Endothelial cell (in vitro differentiated cells): ENCODE data around the gene DDX41. TPM values are rescaled to one million over a fixed set of nuclear protein-coding genes. Genes with fewer than 3 reads are reported as not detected.
"Not testable (repeated sequence)": the region's sequence is repeated elsewhere in the genome, so short reads cannot be mapped to it uniquely, and the experiment has no call there.

Source experiments
- DNase-seq: peaks from one replicate; pipeline ENCODE4 v3.0.0; 2021; ENCODE audit warnings: low spot score
- H3K27ac Mint-ChIP-seq: one replicate; pipeline ENCODE4 v1.8.0; 2021; ENCODE audit warnings: mixed read lengths, inconsistent platforms; ENCODE audit not compliant: unreplicated experiment
- H3K27me3 Mint-ChIP-seq: one replicate; pipeline ENCODE4 v1.8.0; 2021; ENCODE audit warnings: mild to moderate bottlenecking, moderate library complexity, mixed read lengths, inconsistent platforms; ENCODE audit not compliant: unreplicated experiment
- H3K36me3 Mint-ChIP-seq: one replicate; pipeline ENCODE4 v1.8.0; 2021; ENCODE audit warnings: mild to moderate bottlenecking, low read depth, mixed read lengths, inconsistent platforms; ENCODE audit not compliant: unreplicated experiment
- H3K4me1 Mint-ChIP-seq: one replicate; pipeline ENCODE4 v1.8.0; 2021; ENCODE audit warnings: mild to moderate bottlenecking, mixed read lengths, inconsistent platforms; ENCODE audit not compliant: unreplicated experiment
- H3K4me3 Mint-ChIP-seq: one replicate; pipeline ENCODE4 v1.8.0; 2021; ENCODE audit warnings: mild to moderate bottlenecking, mixed read lengths, inconsistent platforms; ENCODE audit not compliant: unreplicated experiment
- H3K9me3 Mint-ChIP-seq: one replicate; pipeline ENCODE4 v1.8.0; 2021; ENCODE audit warnings: mixed read lengths, inconsistent platforms; ENCODE audit not compliant: unreplicated experiment
- long read RNA-seq: library from polyadenylated mRNA; unstranded; transcript quantifications from one replicate; pipeline ENCODE4 v2.0.0, GENCODE V29; 2020; ENCODE audit not compliant: unreplicated experiment
- total RNA-seq: library from RNA; stranded (reverse); fragmentation: NEBNext Ultra II Directional; extraction: Animal tissue kit (Norgen Biotek cat#: 25700); gene quantifications from one replicate; pipeline ENCODE4 v1.2.1, GENCODE V29; 2021; ENCODE audit not compliant: unreplicated experiment
- TF ChIP-seq, protein P1 (sequence below): fragments of 200-600 bp; sonication (generic); IDR thresholded peaks from one replicate; pipeline ENCODE4 v1.5.0; 2021; ENCODE audit warnings: antibody characterized with exemption; ENCODE audit not compliant: unreplicated experiment

DDX41 gene
- total RNA-seq: 125 TPM
- long read RNA-seq, transcript DDX41-208 (17 exons, 2,607 nt): minor isoform, 16 of 49 reads
- long read RNA-seq, transcript DDX41-201 (16 exons, 2,137 nt): major isoform, 18 of 49 reads
- long read RNA-seq, partial matches to known transcripts: 10 of 49 reads
- long read RNA-seq, other reads (novel, unspliced or antisense): 5 of 49 reads

DNA sequence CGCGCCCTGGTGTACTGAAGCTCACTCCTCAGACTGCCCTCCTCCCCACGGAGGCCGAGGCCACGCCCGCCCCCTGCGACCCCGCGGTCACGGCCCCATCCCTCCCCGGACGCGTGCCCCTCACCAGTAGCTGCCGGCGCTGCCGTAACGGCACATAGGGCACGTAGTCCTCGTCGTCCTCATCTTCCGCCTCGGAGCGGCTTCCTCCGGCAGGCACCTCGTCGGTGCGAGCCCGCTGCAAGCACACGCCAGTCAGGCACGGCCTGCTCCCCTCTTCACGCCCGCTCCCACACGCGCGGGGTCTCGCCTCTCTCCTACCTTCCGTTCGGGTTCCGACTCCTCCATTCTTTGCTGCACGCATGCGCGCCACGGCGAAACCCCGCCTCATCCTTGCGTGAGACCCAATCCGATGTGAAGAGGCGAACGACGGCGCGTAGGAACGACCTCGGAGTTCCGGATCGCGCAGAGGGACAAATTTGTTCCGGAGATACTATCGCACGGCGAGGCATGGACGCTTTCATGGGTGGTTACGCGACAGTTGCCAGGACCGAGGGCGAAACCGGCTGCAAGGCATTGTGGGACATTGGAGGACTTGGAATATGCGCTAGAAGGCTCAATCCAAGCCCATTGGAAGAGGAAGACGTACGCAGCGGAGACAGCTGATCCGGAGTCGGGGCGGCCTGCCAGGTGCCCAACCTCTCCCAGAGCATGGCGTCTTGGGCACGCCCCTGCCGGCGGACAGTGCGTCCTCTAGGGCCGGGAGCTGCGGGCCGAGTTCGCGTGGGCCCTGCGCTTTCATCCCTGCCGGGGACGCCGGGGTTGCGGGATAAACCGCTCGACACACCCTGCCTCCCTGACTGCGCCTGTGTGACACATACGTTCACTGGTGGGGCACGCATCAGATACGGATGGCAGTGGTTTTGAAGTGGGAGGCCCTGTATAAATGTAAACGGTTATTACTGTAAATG, at the start of gene DDX41:
TSS of gene DDX41 (minus strand) at position 361 of the 968 bp plus-strand sequence. CDS start at position 345, 16 bp downstream.
- no peaks in the 10 kb centered on the region for H3K9me3 Mint-ChIP-seq
- H3K4me1 Mint-ChIP-seq: peaks cover 18% of the 10 kb centered on the region
- H3K27me3 Mint-ChIP-seq: peaks cover 15% of the 10 kb centered on the region
- H3K27ac Mint-ChIP-seq: peak within 1 kb of the TSS; percentile 94
- peak within 1 kb of the TSS; percentile 100 for H3K4me3 Mint-ChIP-seq
- H3K36me3 Mint-ChIP-seq: peaks cover 48% of the 10 kb centered on the region
- TF ChIP-seq, protein P1, sequence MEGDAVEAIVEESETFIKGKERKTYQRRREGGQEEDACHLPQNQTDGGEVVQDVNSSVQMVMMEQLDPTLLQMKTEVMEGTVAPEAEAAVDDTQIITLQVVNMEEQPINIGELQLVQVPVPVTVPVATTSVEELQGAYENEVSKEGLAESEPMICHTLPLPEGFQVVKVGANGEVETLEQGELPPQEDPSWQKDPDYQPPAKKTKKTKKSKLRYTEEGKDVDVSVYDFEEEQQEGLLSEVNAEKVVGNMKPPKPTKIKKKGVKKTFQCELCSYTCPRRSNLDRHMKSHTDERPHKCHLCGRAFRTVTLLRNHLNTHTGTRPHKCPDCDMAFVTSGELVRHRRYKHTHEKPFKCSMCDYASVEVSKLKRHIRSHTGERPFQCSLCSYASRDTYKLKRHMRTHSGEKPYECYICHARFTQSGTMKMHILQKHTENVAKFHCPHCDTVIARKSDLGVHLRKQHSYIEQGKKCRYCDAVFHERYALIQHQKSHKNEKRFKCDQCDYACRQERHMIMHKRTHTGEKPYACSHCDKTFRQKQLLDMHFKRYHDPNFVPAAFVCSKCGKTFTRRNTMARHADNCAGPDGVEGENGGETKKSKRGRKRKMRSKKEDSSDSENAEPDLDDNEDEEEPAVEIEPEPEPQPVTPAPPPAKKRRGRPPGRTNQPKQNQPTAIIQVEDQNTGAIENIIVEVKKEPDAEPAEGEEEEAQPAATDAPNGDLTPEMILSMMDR: no peak
- DNase-seq: peak; percentile 91

DNA sequence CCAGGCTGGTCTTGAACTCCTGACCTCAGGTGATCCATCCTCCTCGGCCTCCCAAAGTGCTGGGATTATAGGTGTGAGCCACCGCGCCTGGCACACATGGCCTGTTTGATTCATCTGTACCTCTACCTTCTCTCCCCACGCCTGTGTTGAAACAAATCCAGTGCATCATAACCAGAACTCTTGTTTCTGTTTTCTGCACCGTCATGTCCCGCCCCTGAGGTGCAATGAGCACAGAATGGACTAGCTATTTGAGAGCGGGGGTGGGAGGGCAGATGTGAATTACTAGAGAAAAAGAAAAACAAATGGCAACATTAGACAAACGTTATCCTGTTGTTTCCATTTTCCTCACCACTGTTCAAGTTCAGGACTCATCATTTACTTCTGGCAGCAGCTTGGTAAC, 48.3 kb upstream of the DDX41 start:
- Mint-ChIP-seq H3K4me1 (peaks cover 3% of the 10 kb centered on the region), H3K27me3 (peaks cover 3% of the 10 kb centered on the region), H3K4me3 (no peak overlapping the region), H3K27ac (no peak overlapping the region), H3K36me3 (peaks cover 5% of the 10 kb centered on the region), H3K9me3 (no peaks in the 10 kb centered on the region)
- TF ChIP-seq, protein P1: no peak
- no peak for DNase-seq

DNA sequence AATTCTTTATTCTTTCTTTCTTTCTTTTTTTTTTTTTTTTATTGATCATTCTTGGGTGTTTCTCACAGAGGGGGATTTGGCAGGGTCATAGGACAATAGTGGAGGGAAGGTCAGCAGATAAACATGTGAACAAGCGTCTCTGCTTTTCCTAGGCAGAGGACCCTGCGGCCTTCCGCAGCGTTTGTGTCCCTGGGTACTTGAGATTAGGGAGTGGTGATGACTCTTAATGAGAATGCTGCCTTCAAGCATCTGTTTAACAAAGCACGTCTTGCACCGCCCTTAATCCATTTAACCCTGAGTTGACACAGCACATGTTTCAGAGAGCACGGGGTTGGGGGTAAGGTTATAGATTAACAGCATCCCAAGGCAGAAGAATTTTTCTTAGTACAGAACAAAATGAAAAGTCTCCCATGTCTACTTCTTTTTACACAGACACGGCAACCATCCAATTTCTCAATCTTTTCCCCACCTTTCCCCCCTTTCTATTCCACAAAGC, 42.7 kb upstream of the DDX41 start:
- DNase-seq, H3K27ac Mint-ChIP-seq, H3K9me3 Mint-ChIP-seq, H3K4me3 Mint-ChIP-seq, H3K4me1 Mint-ChIP-seq, H3K27me3 Mint-ChIP-seq: not testable (repeated sequence)
- H3K36me3 Mint-ChIP-seq: peaks cover 11% of the 10 kb centered on the region

DNA sequence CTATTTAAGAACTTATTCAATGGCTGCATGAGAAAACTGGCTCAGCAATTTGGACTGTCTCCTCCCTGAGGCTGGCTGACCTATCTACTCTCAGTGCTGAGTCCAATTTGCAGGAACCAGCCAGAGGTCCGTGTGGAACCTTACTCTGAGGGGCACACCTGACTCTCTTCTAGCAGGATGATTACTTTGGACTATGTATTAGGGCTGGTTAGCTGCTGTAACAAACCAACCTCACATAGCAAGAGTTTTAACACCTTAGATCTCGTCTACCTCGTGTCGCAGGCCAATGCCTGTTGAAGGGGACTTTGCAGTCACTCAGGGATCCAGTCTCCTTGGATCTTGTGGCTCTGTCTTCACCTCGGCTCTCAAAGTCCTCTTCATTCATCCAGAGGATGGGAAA, 41.0 kb upstream of the DDX41 start:
- H3K4me3 Mint-ChIP-seq: no peak overlapping the region
- no peak overlapping the region for H3K27ac Mint-ChIP-seq
- H3K9me3 Mint-ChIP-seq: no peaks in the 10 kb centered on the region
- peaks cover 12% of the 10 kb centered on the region for H3K36me3 Mint-ChIP-seq
- DNase-seq: no peak
- TF ChIP-seq, protein P1: no peak
- peaks cover 12% of the 10 kb centered on the region for H3K4me1 Mint-ChIP-seq
- H3K27me3 Mint-ChIP-seq: peaks cover 5% of the 10 kb centered on the region

DNA sequence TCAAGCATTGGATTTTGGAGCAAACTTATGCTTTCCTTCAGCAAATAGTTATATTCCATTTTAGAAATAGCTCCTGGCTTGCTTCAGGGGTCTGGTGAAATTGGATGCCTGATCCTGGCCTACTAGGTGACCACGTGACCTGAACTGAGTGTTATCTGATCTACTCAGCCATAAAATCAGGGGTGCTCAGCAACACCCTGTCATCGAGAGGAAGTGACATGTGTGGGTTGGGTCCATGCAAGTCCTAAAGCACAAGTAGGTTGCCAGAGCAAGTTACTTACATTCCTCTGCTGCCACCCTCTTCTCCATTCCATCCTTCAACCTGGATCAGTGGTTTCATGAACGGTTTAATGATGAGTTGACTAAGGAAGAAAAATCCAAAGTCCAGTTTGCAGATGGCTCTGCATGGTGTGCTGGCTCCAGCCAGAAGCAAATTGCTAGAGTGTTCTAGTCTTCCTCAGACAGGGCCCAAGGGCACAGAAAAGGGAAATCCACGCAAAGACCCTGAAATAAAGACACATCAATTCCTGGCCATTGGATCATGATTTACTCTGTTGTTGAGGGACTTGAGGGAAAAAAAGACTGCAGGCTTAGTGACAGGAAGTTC, 40.4 kb upstream of the DDX41 start:
- no peaks in the 10 kb centered on the region for H3K9me3 Mint-ChIP-seq

More for the DNA sequence above, 40.4 kb upstream of the DDX41 start:
- no peak overlapping the region for H3K27ac Mint-ChIP-seq
- H3K36me3 Mint-ChIP-seq: peaks cover 14% of the 10 kb centered on the region
- no peak overlapping the region for H3K4me3 Mint-ChIP-seq
- H3K4me1 Mint-ChIP-seq: peaks cover 14% of the 10 kb centered on the region
- TF ChIP-seq, protein P1: no peak
- peaks cover 11% of the 10 kb centered on the region for H3K27me3 Mint-ChIP-seq
- no peak for DNase-seq
